Gastrocnemius medialis (tissue), 4 donors: ENCODE measurements around the gene NACC1. TPM values are rescaled to one million over a fixed set of nuclear protein-coding genes. Genes with fewer than 3 reads are reported as not detected.

Experiments
- ATAC-seq, 2 donors: fragments of 150-250 bp; one replicate each; pipeline ENCODE4 v1.9.1; 2016
- DNase-seq, 2 donors: peaks; one replicate each; pipeline ENCODE4 v3.0.0-alpha.2; 2019
- H3K27ac ChIP-seq, 4 donors: fragments of 200-600 bp; sonication (generic); 1 replicate in 1 of 4; 2 replicates in 3 of 4; pipeline ENCODE4 v1.5.1; 2016 to 2018; ENCODE audit warnings: mild to moderate bottlenecking in 2 of 4, moderate library complexity in 1 of 4
- H3K27me3 ChIP-seq, 3 donors: fragments of 200-600 bp; sonication (generic) in 2 of 3; 1 replicate in 1 of 3; 2 replicates in 2 of 3; pipeline versions ENCODE4 v1.5.1 to v1.6.0; 2016 to 2019; ENCODE audit warnings: mild to moderate bottlenecking in 1 of 3, moderate library complexity in 1 of 3
- H3K36me3 ChIP-seq, 2 donors: fragments of 200-600 bp; sonication (generic) in 1 of 2; one replicate each; pipeline ENCODE4 v1.5.1; 2017 to 2018
- H3K4me1 ChIP-seq, 2 donors: fragments of 200-600 bp; sonication (generic) in 1 of 2; one replicate each; pipeline ENCODE4 v1.5.1; 2016 to 2017; ENCODE audit warnings: mild to moderate bottlenecking in 2 of 2
- H3K4me3 ChIP-seq, 4 donors: fragments of 200-600 bp; sonication (generic) in 3 of 4; 1 replicate in 1 of 4; 2 replicates in 3 of 4; pipeline ENCODE4 v1.5.1; 2016 to 2019; ENCODE audit warnings: mild to moderate bottlenecking in 2 of 4
- H3K9me3 ChIP-seq, 3 donors: fragments of 200-600 bp; sonication (generic) in 2 of 3; 1 replicate in 1 of 3; 2 replicates in 2 of 3; pipeline ENCODE4 v1.5.1; 2016 to 2019
- POLR2A ChIP-seq, 2 donors: fragments of 450-650 bp; IDR thresholded peaks; one replicate each; pipeline ENCODE4 v1.6.1; 2017; ENCODE audit warnings: antibody characterized with exemption in 2 of 2, mild to moderate bottlenecking in 2 of 2, moderate library complexity in 2 of 2
- in situ Hi-C, 4 donors: fragments of 200-750 bp; cut with MboI; loops; one replicate each; pipeline versions ENCODE4 v1.15.0 to v1.8.0; 2017; ENCODE audit warnings: low sequenced_read_pairs in 4 of 4
- intact Hi-C: fragments of 100-400 bp; cut with DNase I; formaldehyde crosslinking; loops from one replicate; pipeline ENCODE4 v1.15.1; 2023; ENCODE audit warnings: low total_unique reads
- total RNA-seq, 4 donors: library from RNA; depleted of rRNA; stranded (reverse); fragments of >200 nt; gene quantifications; one replicate each; pipeline versions ENCODE4 v1.1.0 to v1.2.3, GENCODE V29; 2016
- TF ChIP-seq, protein P1 (sequence below), 5 experiments: fragments of 450-650 bp in 3 of 5; fragments of 200-600 bp in 2 of 5; sonication (generic) in 2 of 5; IDR thresholded peaks in 4 of 5; conservative IDR thresholded peaks in 1 of 5; 1 replicate in 4 of 5; 2 replicates in 1 of 5; pipeline ENCODE4 v1.5.1; 2016 to 2019; ENCODE audit warnings: antibody characterized with exemption in 5 of 5, mild to moderate bottlenecking in 3 of 5, moderate library complexity in 3 of 5

The NACC1 gene
- 10 to 100 TPM; 36.3 to 81.3 (median 49.4) TPM for total RNA-seq

DNA sequence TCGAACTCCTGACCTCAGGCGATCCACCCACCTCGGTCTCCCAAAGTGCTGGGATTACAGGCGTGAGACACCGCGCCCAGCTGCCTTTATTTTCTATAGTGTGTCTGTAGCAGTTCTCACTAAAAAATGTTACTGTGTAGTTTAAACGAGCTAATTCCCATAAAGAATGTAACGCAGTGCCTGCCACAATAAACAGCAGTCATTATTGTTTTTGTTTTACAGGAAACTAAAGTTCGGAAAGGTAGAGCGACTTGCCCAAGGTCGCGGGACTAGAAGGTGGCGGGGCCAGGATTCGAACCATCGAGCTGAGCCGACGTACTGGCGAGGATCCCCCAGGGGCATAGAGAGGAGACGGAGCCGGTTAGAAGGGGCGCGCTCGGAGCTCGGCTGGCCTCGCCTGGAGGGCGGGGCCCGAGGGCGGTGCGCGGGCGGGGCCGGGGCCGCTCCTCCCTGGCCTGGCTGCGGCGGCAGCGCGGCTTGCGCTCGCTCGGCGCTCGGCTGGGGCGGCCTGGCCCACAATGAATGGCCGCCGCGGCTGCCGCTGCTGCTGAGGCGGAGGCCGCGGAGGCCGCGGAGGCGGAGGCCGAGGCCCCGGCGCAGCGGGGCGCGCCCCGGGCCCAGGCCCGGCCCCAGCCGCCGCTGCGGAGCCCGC is at the start of gene NACC1:
NACC1 (plus strand) TSS at position 493 of the 652 bp plus-strand sequence. CDS start 16,944 bp downstream, outside the sequence.
- H3K36me3 ChIP-seq, result peaks cover 0 to 20% of the 10 kb centered on the region in 2 donors
- intact Hi-C loops (loop anchor here (1.0 to 10.0 kb wide), 4 partner anchors 32 to 383 kb away; partner anchors contain the start of genes DNASE2, GET3, IER2 and STX10), in situ Hi-C loops (loop anchor here in 1 of 4 donors (25.0 kb wide), 1 partner anchor 144 kb away; no protein-coding TSS in a partner anchor)
- no peaks in the 10 kb centered on the region for H3K9me3 ChIP-seq
- H3K27me3 ChIP-seq, result no peaks in the 10 kb centered on the region
- DNase-seq, result peak; percentile 82 to 88
- peak; percentile 82 to 83 for ATAC-seq
- TF ChIP-seq, protein P1, sequence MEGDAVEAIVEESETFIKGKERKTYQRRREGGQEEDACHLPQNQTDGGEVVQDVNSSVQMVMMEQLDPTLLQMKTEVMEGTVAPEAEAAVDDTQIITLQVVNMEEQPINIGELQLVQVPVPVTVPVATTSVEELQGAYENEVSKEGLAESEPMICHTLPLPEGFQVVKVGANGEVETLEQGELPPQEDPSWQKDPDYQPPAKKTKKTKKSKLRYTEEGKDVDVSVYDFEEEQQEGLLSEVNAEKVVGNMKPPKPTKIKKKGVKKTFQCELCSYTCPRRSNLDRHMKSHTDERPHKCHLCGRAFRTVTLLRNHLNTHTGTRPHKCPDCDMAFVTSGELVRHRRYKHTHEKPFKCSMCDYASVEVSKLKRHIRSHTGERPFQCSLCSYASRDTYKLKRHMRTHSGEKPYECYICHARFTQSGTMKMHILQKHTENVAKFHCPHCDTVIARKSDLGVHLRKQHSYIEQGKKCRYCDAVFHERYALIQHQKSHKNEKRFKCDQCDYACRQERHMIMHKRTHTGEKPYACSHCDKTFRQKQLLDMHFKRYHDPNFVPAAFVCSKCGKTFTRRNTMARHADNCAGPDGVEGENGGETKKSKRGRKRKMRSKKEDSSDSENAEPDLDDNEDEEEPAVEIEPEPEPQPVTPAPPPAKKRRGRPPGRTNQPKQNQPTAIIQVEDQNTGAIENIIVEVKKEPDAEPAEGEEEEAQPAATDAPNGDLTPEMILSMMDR (IDR thresholded peaks at IDR 0.05 in 4 of 5, conservative IDR thresholded peaks at IDR 0.05 in 1 of 5), result peak in 1 of 5 experiments; percentile 11
- no peak for TF ChIP-seq POLR2A (IDR thresholded peaks at IDR 0.05)
- peaks cover 28 to 36% of the 10 kb centered on the region in 2 donors for H3K4me1 ChIP-seq
- peak within 1 kb of the TSS; percentile 79 to 93 (median 86) for H3K27ac ChIP-seq
- H3K4me3 ChIP-seq, result peak within 1 kb of the TSS; percentile 90 to 100 (median 94)

DNA sequence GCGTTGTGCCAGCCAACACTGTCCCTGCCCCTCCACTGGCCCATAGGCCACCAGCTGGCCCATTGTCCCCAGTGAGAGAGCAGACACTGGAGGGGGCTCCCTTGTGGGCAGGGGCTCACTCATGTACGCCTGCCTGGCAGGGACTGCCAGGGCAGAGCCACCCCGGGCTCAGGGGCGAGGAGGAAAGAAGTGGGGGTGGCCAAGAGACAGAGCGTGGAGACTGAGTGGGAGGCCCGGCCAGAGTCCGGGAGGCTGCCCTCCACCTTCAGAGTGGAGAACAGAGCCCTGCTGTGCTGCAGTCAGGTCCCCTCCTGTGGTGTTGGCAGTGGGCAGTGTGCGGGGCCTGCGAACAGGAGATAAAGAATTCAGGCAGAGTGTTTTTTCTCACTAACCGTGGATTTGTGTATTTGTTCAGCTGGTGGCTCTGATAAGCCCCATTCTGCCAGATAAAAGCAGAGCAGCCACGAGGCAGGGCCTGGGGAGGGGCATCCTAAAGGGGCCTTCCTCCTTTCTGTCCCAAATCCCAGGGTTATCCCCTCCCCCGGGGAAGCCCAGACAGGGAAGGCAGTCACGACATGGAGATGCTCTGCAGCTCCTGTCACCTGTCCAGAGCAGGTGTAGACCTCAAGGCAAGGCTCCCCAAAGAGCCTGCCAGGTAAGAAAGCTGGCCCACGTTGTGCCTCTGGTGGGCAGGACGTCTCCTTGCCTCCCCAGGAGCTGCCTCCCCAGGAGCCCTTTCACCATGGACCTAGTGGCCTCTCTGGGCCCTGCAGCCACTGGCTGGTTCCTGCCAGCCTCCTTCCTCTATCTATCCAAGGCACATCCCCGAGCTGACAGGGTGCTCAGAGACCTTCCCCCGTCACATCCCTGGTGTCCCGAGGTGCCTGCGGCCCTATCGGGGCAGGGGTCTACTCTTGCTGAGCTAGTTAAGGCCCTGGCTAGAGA is 48.4 kb upstream of the NACC1 start:
- in situ Hi-C loops, result no loop called here
- ATAC-seq, result peak; percentile 13 to 40
- DNase-seq, result peak in 1 of 2 donors; percentile 55
- Histone ChIP-seq H3K4me1 (peaks cover 67 to 75% of the 10 kb centered on the region in 2 donors), H3K27me3 (no peaks in the 10 kb centered on the region), H3K36me3 (peaks cover 0 to 9% of the 10 kb centered on the region in 2 donors), H3K9me3 (no peaks in the 10 kb centered on the region), H3K27ac (peak overlapping the region; percentile 92 to 100 (median 96)), H3K4me3 (peak overlapping the region; percentile 51 to 54 (median 52))
- TF ChIP-seq POLR2A (IDR thresholded peaks at IDR 0.05), result no peak
- TF ChIP-seq, protein P1 (IDR thresholded peaks at IDR 0.05 in 4 of 5, conservative IDR thresholded peaks at IDR 0.05 in 1 of 5), result peak in 1 of 5 experiments; percentile 30
- intact Hi-C loops, result no loop called here

DNA sequence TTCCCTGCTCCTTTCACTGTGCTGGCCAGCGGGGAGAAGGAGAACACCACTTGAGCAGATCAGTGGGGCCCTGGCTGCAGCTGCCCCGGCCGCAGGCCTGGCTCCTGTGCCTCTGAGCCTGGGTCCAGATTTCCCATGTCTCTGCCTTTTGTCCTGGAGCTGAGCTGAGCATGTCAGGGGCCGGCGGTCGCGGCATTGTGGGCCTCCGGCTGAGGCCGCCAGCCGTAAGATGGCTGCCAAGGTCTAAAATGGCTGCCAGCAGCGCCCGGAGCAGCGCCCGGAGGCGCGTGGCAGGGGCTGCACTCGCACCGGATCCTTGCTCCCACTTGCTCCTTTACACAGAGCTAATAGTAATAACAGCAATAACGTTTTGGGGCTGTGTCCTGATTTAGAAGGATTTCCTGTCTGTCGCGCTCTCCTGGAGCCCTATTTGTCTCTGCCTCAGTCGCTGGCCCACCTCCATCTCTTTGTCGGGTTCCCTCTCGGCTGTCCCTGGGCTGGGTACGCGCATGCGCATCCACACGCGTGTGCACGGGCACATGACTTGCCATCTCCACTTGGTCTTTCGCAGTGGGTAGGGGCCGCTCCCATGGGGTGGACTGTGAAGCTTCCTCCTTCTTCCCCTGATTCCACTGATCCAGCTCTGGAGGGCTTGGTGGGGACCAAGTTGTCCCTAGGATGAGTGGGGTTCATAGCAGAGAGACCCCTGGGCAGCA is 47.5 kb upstream of the NACC1 start:
- peak; percentile 57 for ATAC-seq
- Histone ChIP-seq H3K27me3 (no peaks in the 10 kb centered on the region), H3K9me3 (no peaks in the 10 kb centered on the region), H3K36me3 (peaks cover 0 to 13% of the 10 kb centered on the region in 2 donors), H3K4me3 (peak overlapping the region; percentile 51 to 54 (median 52)), H3K27ac (peak overlapping the region; percentile 92 to 100 (median 96)), H3K4me1 (peaks cover 65 to 72% of the 10 kb centered on the region in 2 donors)
- intact Hi-C loops, result no loop called here
- in situ Hi-C loops, result no loop called here
- peak in 1 of 2 donors; percentile 81 for DNase-seq
- peak; percentile 22 to 43 for TF ChIP-seq POLR2A (IDR thresholded peaks at IDR 0.05)
- TF ChIP-seq, protein P1 (IDR thresholded peaks at IDR 0.05 in 4 of 5, conservative IDR thresholded peaks at IDR 0.05 in 1 of 5), result no peak

DNA sequence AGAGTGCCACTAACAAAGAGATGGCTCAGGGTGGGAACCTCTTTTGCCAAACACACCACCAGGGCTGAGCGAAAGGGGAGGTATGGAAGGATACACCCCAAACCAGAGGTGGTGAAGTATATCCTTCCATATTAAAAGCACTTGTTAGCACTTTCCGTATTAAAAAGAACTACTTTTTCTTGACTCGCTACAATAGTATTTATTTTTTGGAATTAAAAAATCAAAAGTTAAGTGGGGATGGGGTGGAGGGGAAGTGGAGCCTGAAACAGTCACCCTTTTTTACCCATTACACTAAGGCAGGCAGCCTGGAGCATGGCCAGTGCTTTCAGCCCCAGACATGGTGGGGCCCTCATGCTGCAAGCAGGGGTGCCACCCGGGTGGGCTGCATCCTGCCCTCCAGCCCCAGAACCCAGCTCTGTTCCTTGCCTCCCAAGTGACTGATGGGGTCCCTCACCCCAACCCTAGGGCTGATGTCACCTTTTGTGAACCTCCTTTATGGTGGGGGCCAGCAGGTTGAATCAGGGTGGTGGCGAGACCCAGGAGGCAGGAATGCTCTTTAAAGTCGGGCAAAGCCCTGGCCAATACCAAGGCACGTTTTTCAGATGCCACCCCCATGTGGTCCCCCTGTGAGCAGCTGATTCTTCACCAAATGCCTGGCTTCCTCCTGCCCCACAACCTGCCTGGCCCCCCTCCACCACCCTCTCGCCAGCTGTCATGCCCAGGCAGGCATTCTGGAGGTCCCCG is 46.4 kb upstream of the NACC1 start:
- TF ChIP-seq, protein P1 (IDR thresholded peaks at IDR 0.05 in 4 of 5, conservative IDR thresholded peaks at IDR 0.05 in 1 of 5), result no peak
- TF ChIP-seq POLR2A (IDR thresholded peaks at IDR 0.05), result no peak
- DNase-seq (no peak), ATAC-seq (no peak)
- Histone ChIP-seq H3K27me3 (no peaks in the 10 kb centered on the region), H3K4me1 (peaks cover 65 to 72% of the 10 kb centered on the region in 2 donors), H3K36me3 (peaks cover 0 to 23% of the 10 kb centered on the region in 2 donors), H3K9me3 (no peaks in the 10 kb centered on the region), H3K27ac (peak overlapping the region; percentile 92 to 100 (median 96)), H3K4me3 (no peak overlapping the region)
- intact Hi-C loops, result no loop called here
- in situ Hi-C loops, result no loop called here
